HG02642 (cell line): ENCODE results near the gene KLHL10.

ENCODE experiments used
- ATAC-seq: cut with Tn5 transposase; IDR thresholded peaks from one replicate; pipeline ENCODE4 v1.9.1; 2021; ENCODE audit warnings: mild to moderate bottlenecking; ENCODE audit not compliant: unreplicated experiment, poor library complexity

KLHL10 gene

GRCh38 chr17:41837761-41838538 lies at the start of gene KLHL10:
Gene KLHL10, plus strand, starts transcription at chr17:41837825. Its CDS starts 108 bp downstream, at chr17:41837933.
- no peak for ATAC-seq

- ATAC-seq, result no peak
These were observed 44.5 kb upstream of the KLHL10 start for GRCh38 chr17:41792845-41793783.

- ATAC-seq, result no peak
These were observed 43.7 kb upstream of the KLHL10 start for GRCh38 chr17:41793784-41794539.

- no peak for ATAC-seq
These were observed 43.1 kb upstream of the KLHL10 start for GRCh38 chr17:41794540-41794975.

GRCh38 chr17:41796121-41796895 lies 41.3 kb upstream of the KLHL10 start:
- ATAC-seq, result no peak

GRCh38 chr17:41797377-41797776 lies 40.2 kb upstream of the KLHL10 start:
- no peak for ATAC-seq

- ATAC-seq, result no peak
These were observed 38.3 kb upstream of the KLHL10 start for GRCh38 chr17:41799366-41799765.

- ATAC-seq, result no peak
These were observed 36.8 kb upstream of the KLHL10 start for GRCh38 chr17:41800601-41801373.

GRCh38 chr17:41801374-41802271 lies 36.0 kb upstream of the KLHL10 start:
- no peak for ATAC-seq

- ATAC-seq, result no peak
These were observed 34.3 kb upstream of the KLHL10 start for GRCh38 chr17:41803049-41804020.

- no peak for ATAC-seq
These were observed 30.8 kb upstream of the KLHL10 start for GRCh38 chr17:41806685-41807445.

- peak; percentile 15 for ATAC-seq
These were observed 26.7 kb upstream of the KLHL10 start for GRCh38 chr17:41810659-41811548.

GRCh38 chr17:41811549-41812380 lies 25.9 kb upstream of the KLHL10 start, which contains the start of gene P3H4:
Gene P3H4, minus strand, starts transcription at chr17:41811949. Its CDS starts 34 bp downstream, at chr17:41811915.
- peak; percentile 68 for ATAC-seq
